HG03520 (cell line): ENCODE results near the gene DAB2IP.
"Not testable (repeated sequence)": the region's sequence is repeated elsewhere in the genome, so short reads cannot be mapped to it uniquely, and the experiment has no call there.

Source experiments
- ATAC-seq: cut with Tn5 transposase; IDR thresholded peaks from one replicate; pipeline ENCODE4 v1.9.1; 2021; ENCODE audit warnings: mild to moderate bottlenecking, moderate library complexity; ENCODE audit not compliant: unreplicated experiment

Gene DAB2IP

GRCh38 chr9:121643473-121643872 lies 8.0 kb upstream of the DAB2IP start:
- ATAC-seq, result no peak

GRCh38 chr9:121644040-121644439 lies 7.4 kb upstream of the DAB2IP start:
- ATAC-seq, result not testable (repeated sequence)

- ATAC-seq, result no peak
Measured at GRCh38 chr9:121645003-121645402, 6.4 kb upstream of the DAB2IP start.

- no peak for ATAC-seq
Measured at GRCh38 chr9:121645853-121646807, 5.3 kb upstream of the DAB2IP start.

- ATAC-seq, result no peak
Measured at GRCh38 chr9:121646992-121647391, 4.4 kb upstream of the DAB2IP start.

- ATAC-seq, result no peak
Measured at GRCh38 chr9:121648172-121648571, 3.3 kb upstream of the DAB2IP start.

- ATAC-seq, result no peak
Measured at GRCh38 chr9:121648799-121649198, 2.6 kb upstream of the DAB2IP start.

- no peak for ATAC-seq
Measured at GRCh38 chr9:121649476-121650216, 1.8 kb upstream of the DAB2IP start.

- ATAC-seq, result no peak
Measured at GRCh38 chr9:121650217-121651007, 1.0 kb upstream of the DAB2IP start.

- ATAC-seq, result no peak
Measured at GRCh38 chr9:121651008-121651294, 483 bp upstream of the DAB2IP start.

GRCh38 chr9:121652021-121652837 lies 795 bp downstream of the DAB2IP start:
- no peak for ATAC-seq

- no peak for ATAC-seq
Measured at GRCh38 chr9:121652838-121653231, 1.4 kb downstream of the DAB2IP start.

GRCh38 chr9:121654499-121655140 lies 3.2 kb downstream of the DAB2IP start:
- no peak for ATAC-seq

GRCh38 chr9:121655231-121655755 lies 3.9 kb downstream of the DAB2IP start:
- no peak for ATAC-seq

GRCh38 chr9:121656941-121657470 lies 5.6 kb downstream of the DAB2IP start:
- no peak for ATAC-seq

GRCh38 chr9:121658166-121658565 lies 6.7 kb downstream of the DAB2IP start:
- ATAC-seq, result no peak

- no peak for ATAC-seq
Measured at GRCh38 chr9:121658591-121658990, 7.2 kb downstream of the DAB2IP start.

- no peak for ATAC-seq
Measured at GRCh38 chr9:121660367-121660766, 8.9 kb downstream of the DAB2IP start.

- no peak for ATAC-seq
Measured at GRCh38 chr9:121660876-121661275, 9.4 kb downstream of the DAB2IP start.

GRCh38 chr9:121661328-121661727 lies 9.9 kb downstream of the DAB2IP start:
- no peak for ATAC-seq
